B cell (primary cell): Measurements from ENCODE around the gene WDR70. TPM values are rescaled to one million over a fixed set of nuclear protein-coding genes. Genes with fewer than 3 reads are reported as not detected.

Experiments used
- ATAC-seq: fragments of 200-7000 bp; cut with Tn5 transposase; one replicate; pipeline ENCODE4 v1.10.0; 2021; ENCODE audit warnings: low read depth, mild to moderate bottlenecking, moderate number of reproducible peaks, moderate library complexity
- CTCF ChIA-PET: fragments of 350-600 bp; sonication (Branson Sonifier 250); formaldehyde crosslinking; loops from one replicate; lab custom pipeline; 2021; ENCODE audit warnings: antibody characterized with exemption, inconsistent platforms; lab: Charles Lee
- POLR2A ChIA-PET: fragments of 350-600 bp; sonication (Branson Sonifier 250); formaldehyde crosslinking; loops from one replicate; lab custom pipeline; 2021; ENCODE audit warnings: antibody characterized with exemption; lab: Charles Lee
- DNase-seq: peaks from one replicate; pipeline ENCODE4 v3.0.0; 2013
- H2AFZ ChIP-seq: 2 replicates; pipeline ENCODE4 v1.6.1; 2012; ENCODE audit warnings: mild to moderate bottlenecking, low read depth, low read length; ENCODE audit not compliant: insufficient read depth, poor library complexity, severe bottlenecking
- H3K27ac ChIP-seq, 2 donors: 1 replicate in 1 of 2; 2 replicates in 1 of 2; pipeline ENCODE4 v1.5.1; 2012 to 2013; ENCODE audit warnings: low read length in 2 of 2, mild to moderate bottlenecking in 2 of 2, moderate library complexity in 1 of 2
- H3K27me3 ChIP-seq, 4 experiments: fragments of 200-600 bp in 1 of 4; sonication (generic) in 1 of 4; replicated peaks in 1 of 4; 1 replicate in 2 of 4; 2 replicates in 2 of 4; pipeline versions ENCODE4 v1.6.1 to v1.7.0; 2013 to 2016; ENCODE audit warnings: low read length in 3 of 4, mild to moderate bottlenecking in 2 of 4, mixed read lengths in 1 of 4, moderate library complexity in 1 of 4; ENCODE audit not compliant: insufficient read depth in 4 of 4, control insufficient read depth in 3 of 4; ENCODE audit errors: control extremely low read depth in 1 of 4
- H3K36me3 ChIP-seq, 2 experiments: replicated peaks in 1 of 2; 1 replicate in 1 of 2; 2 replicates in 1 of 2; pipeline versions ENCODE4 v1.6.1 to v1.7.1; 2013; ENCODE audit warnings: low read length in 1 of 2; ENCODE audit not compliant: insufficient read depth in 2 of 2, control insufficient read depth in 1 of 2; ENCODE audit errors: control extremely low read depth in 1 of 2, extremely low read depth in 1 of 2
- H3K4me1 ChIP-seq, 2 donors: fragments of 200-600 bp in 1 of 2; sonication (generic) in 1 of 2; 1 replicate in 1 of 2; 2 replicates in 1 of 2; pipeline versions ENCODE4 v1.5.1 to v1.6.1; 2013 to 2017; ENCODE audit warnings: low read length in 2 of 2; ENCODE audit not compliant: control insufficient read depth in 2 of 2, insufficient read depth in 2 of 2
- H3K4me2 ChIP-seq: replicated peaks from 2 replicates; pipeline ENCODE3; 2012; ENCODE audit warnings: mild to moderate bottlenecking, low read depth, low read length; ENCODE audit not compliant: poor library complexity, severe bottlenecking
- H3K4me3 ChIP-seq, 5 experiments: fragments of 200-600 bp in 1 of 5; sonication (generic) in 1 of 5; 1 replicate in 3 of 5; 2 replicates in 2 of 5; pipeline versions ENCODE4 v1.5.1 to v1.7.0; 2011 to 2016; ENCODE audit warnings: low read length in 4 of 5, mild to moderate bottlenecking in 4 of 5, low read depth in 2 of 5, control low read depth in 1 of 5, moderate library complexity in 1 of 5; ENCODE audit not compliant: insufficient read depth in 1 of 5; ENCODE audit errors: control extremely low read depth in 1 of 5, extremely low read depth in 1 of 5
- H3K79me2 ChIP-seq: fragments of 200-600 bp; sonication (generic); one replicate; pipeline ENCODE4 v1.6.0; 2016; ENCODE audit warnings: low read length; ENCODE audit not compliant: control insufficient read depth, insufficient read depth
- H3K9ac ChIP-seq: fragments of 200-600 bp; sonication (generic); 2 replicates; pipeline ENCODE4 v1.6.1; 2017; ENCODE audit warnings: mild to moderate bottlenecking, low read length, moderate library complexity
- H3K9me3 ChIP-seq, 3 donors: one replicate each; pipeline versions ENCODE4 v1.6.1 to v1.7.1; 2013; ENCODE audit warnings: low read length in 2 of 3; ENCODE audit not compliant: control insufficient read depth in 2 of 3, insufficient read depth in 1 of 3; ENCODE audit errors: control extremely low read depth in 1 of 3
- H4K20me1 ChIP-seq: 2 replicates; pipeline ENCODE4 v1.6.0; 2012; ENCODE audit warnings: mild to moderate bottlenecking, low read length; ENCODE audit not compliant: insufficient read depth, control insufficient read depth, poor library complexity, severe bottlenecking
- H3K27ac Mint-ChIP-seq: one replicate; pipeline ENCODE4 v1.8.0; 2021; ENCODE audit warnings: mixed read lengths
- H3K27me3 Mint-ChIP-seq: one replicate; pipeline ENCODE4 v1.8.0; 2021; ENCODE audit warnings: mixed read lengths
- H3K4me1 Mint-ChIP-seq: one replicate; pipeline ENCODE4 v1.8.0; 2021; ENCODE audit warnings: mixed read lengths
- H3K4me3 Mint-ChIP-seq: one replicate; pipeline ENCODE4 v1.8.0; 2021; ENCODE audit warnings: mixed read lengths
- H3K9me3 Mint-ChIP-seq: one replicate; pipeline ENCODE4 v1.8.0; 2022; ENCODE audit warnings: mixed read lengths; ENCODE audit not compliant: insufficient read depth
- CTCF ChIP-seq: fragments of 200-600 bp; IDR thresholded peaks from one replicate; pipeline ENCODE4 v1.8.0; 2022; ENCODE audit warnings: antibody characterized with exemption, mild to moderate bottlenecking
- EZH2 ChIP-seq: IDR thresholded peaks from 2 replicates; pipeline ENCODE4 v1.6.1; 2012; ENCODE audit warnings: borderline replicate concordance, low read depth, mild to moderate bottlenecking, moderate library complexity, low read length; ENCODE audit not compliant: insufficient read depth, poor library complexity, severe bottlenecking
- WGBS: methylation state at CpG from one replicate; pipeline ENCODE4 v1.1.5; 2013; ENCODE audit warnings: missing lambda C conversion rate; ENCODE audit not compliant: insufficient coverage; 5-methylcytosine and 5-hydroxymethylcytosine counted together
- intact Hi-C: fragments of 100-400 bp; cut with micrococcal nuclease; formaldehyde crosslinking; loops from one replicate; pipeline ENCODE4 v1.10.0; 2022
- polyA plus RNA-seq: library from polyadenylated mRNA; depleted of rRNA; stranded (reverse); fragments of >200 nt; gene quantifications from 2 replicates; pipeline ENCODE4 v1.2.3, GENCODE V29; 2012
- total RNA-seq, 2 donors: library from RNA; stranded (reverse); fragments of 120-200 nt in 1 of 2; gene quantifications; 1 replicate in 1 of 2; 2 replicates in 1 of 2; pipeline versions ENCODE4 v1.2.3 to v1.2.4, GENCODE V29; 2013 to 2022

WDR70 gene
- total and polyA plus RNA-seq, 2 donors (not counting 1 experiment from before 2014, with no cell fraction given): 12.8 to 46.8 TPM

DNA sequence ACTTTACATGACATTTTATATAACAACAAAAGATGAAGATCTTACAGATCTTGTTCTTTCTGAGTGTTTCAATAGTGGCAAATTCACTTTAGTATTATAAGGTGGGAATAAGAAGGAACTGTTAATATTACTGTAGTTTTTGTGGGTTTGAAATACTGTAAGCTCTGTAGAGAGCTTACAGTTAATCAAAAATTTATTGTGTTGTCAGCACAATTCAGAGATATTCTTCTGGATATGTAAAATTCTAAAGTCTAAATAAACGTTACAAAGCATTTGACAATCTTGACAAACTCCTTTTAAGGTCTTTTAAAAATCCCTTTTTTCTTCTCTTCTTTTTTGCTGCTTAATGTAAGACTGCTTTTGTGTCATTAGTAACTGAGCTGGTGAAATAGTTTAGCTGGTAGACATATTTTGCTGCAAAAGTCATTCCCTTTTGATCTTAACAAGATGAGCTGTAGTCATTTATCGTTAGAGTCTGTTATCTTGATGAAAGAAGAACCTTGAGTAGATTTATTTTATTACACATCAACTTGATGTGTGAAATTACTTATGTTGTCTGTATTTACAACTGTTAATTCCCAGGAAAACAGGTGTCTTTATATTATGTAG, 186.0 kb downstream of the WDR70 start:
- DNase-seq (no peak), ATAC-seq (no peak)
- no peak for TF ChIP-seq EZH2
- no peak for TF ChIP-seq CTCF
- Mint-ChIP-seq H3K4me1 (no peaks in the 10 kb centered on the region), H3K27ac (no peak overlapping the region), H3K9me3 (no peaks in the 10 kb centered on the region), H3K27me3 (no peaks in the 10 kb centered on the region), H3K4me3 (no peak overlapping the region)
- Histone ChIP-seq H2AFZ (no peak overlapping the region), H3K4me3 (no peak overlapping the region), H3K4me2 (no peak overlapping the region), H3K27me3 (no peaks in the 10 kb centered on the region), H3K79me2 (no peaks in the 10 kb centered on the region), H3K36me3 (peaks cover 0 to 2% of the 10 kb centered on the region in 2 experiments), H3K4me1 (no peaks in the 10 kb centered on the region), H3K27ac (no peak overlapping the region), H3K9me3 (no peaks in the 10 kb centered on the region), H3K9ac (no peak overlapping the region), H4K20me1 (no peaks in the 10 kb centered on the region)
- intact Hi-C loops: no loop called here
- ChIA-PET CTCF (no interaction called here), POLR2A (no interaction called here)
- no CpG with 5 or more reads among the region's 2 CpGs for WGBS

- Mint-ChIP-seq H3K4me1 (no peaks in the 10 kb centered on the region), H3K9me3 (no peaks in the 10 kb centered on the region), H3K27ac (no peak overlapping the region), H3K4me3 (no peak overlapping the region), H3K27me3 (no peaks in the 10 kb centered on the region)
- H3K79me2 ChIP-seq: no peaks in the 10 kb centered on the region
- no peaks in the 10 kb centered on the region for H3K9me3 ChIP-seq
- H3K4me3 ChIP-seq: no peak overlapping the region
- ChIA-PET POLR2A (no interaction called here), CTCF (no interaction called here)
- WGBS: 100% methylated on average over 2 of the region's 3 CpGs
- no peak overlapping the region for H2AFZ ChIP-seq
- H3K9ac ChIP-seq: no peak overlapping the region
- TF ChIP-seq CTCF (no peak), EZH2 (no peak)
- H3K36me3 ChIP-seq: peaks cover 0 to 2% of the 10 kb centered on the region in 2 experiments
- ATAC-seq (no peak), DNase-seq (no peak)
- H3K4me1 ChIP-seq: no peaks in the 10 kb centered on the region
- intact Hi-C loops: no loop called here
- H3K27me3 ChIP-seq: no peaks in the 10 kb centered on the region
- H4K20me1 ChIP-seq: no peaks in the 10 kb centered on the region
- H3K27ac ChIP-seq: no peak overlapping the region
- no peak overlapping the region for H3K4me2 ChIP-seq
Observed at GRCh38 chr5:37567566-37567965, 188.4 kb downstream of the WDR70 start.
